IMR-90 (cell line): ENCODE results near the gene ENOX2. TPM values are rescaled to one million over a fixed set of nuclear protein-coding genes. Genes with fewer than 3 reads are reported as not detected.

Experiments used
- ATAC-seq: fragments of 200-7000 bp; cut with Tn5 transposase; 2 replicates; pipeline ENCODE4 v1.9.1; 2020; ENCODE audit warnings: low read depth, mild to moderate bottlenecking, moderate library complexity
- BruUV-seq: library from RNA; stranded (reverse); fragments of 400-500 nt; replicated peaks from 2 replicates; lab custom pipeline; 2021; lab: Mats Ljungman, UMichigan
- CTCF ChIA-PET: fragments of 300-600 bp; formaldehyde crosslinking; extraction: SDS; loops from one replicate; lab custom pipeline; 2021; ENCODE audit warnings: antibody characterized with exemption; lab: Yijun Ruan, JAX
- POLR2A ChIA-PET: fragments of 300-600 bp; sonication (Branson Sonifier 250); formaldehyde crosslinking; loops from one replicate; lab custom pipeline; 2022; ENCODE audit warnings: antibody characterized with exemption; ENCODE audit not compliant: unreplicated experiment; lab: Charles Lee
- DNase-seq: peaks from one replicate; pipeline ENCODE4 v3.0.0; 2013
- H2AFZ ChIP-seq: replicated peaks from 2 replicates; pipeline ENCODE3; 2013; ENCODE audit warnings: low read length, mild to moderate bottlenecking; ENCODE audit not compliant: poor library complexity
- H2AK5ac ChIP-seq: 2 replicates; pipeline ENCODE4 v1.6.1; 2013; ENCODE audit warnings: low read depth, low read length, inconsistent platforms
- H2AK9ac ChIP-seq: replicated peaks from 2 replicates; pipeline ENCODE3; 2013; ENCODE audit warnings: mild to moderate bottlenecking, low read depth, low read length, moderate library complexity; ENCODE audit not compliant: poor library complexity
- H2BK120ac ChIP-seq: 2 replicates; pipeline ENCODE4 v1.6.1; 2013; ENCODE audit warnings: low read depth, low read length, inconsistent platforms
- H2BK15ac ChIP-seq: 3 replicates; pipeline ENCODE4 v1.6.1; 2013; ENCODE audit warnings: low read depth, low read length, inconsistent platforms
- H2BK20ac ChIP-seq: 2 replicates; pipeline ENCODE4 v1.6.1; 2013; ENCODE audit warnings: low read depth, mild to moderate bottlenecking, inconsistent platforms, low read length, moderate library complexity
- H2BK5ac ChIP-seq: 2 replicates; pipeline ENCODE4 v1.6.1; 2013; ENCODE audit warnings: mild to moderate bottlenecking, low read depth, low read length, inconsistent platforms; ENCODE audit not compliant: poor library complexity, severe bottlenecking
- H3K14ac ChIP-seq: replicated peaks from 2 replicates; pipeline ENCODE4 v1.6.1; 2013; ENCODE audit warnings: low read depth, low read length, inconsistent platforms
- H3K18ac ChIP-seq: 2 replicates; pipeline ENCODE4 v1.6.1; 2013; ENCODE audit warnings: low read depth, low read length, control low read depth
- H3K23ac ChIP-seq: 2 replicates; pipeline ENCODE4 v1.6.1; 2013; ENCODE audit warnings: low read depth, low read length, inconsistent platforms
- H3K27ac ChIP-seq: 2 replicates; pipeline ENCODE4 v1.5.1; 2013; ENCODE audit warnings: mild to moderate bottlenecking, control low read depth, low read length; ENCODE audit not compliant: insufficient read depth
- H3K27me3 ChIP-seq: 2 replicates; pipeline ENCODE4 v1.6.1; 2013; ENCODE audit warnings: low read length; ENCODE audit not compliant: control insufficient read depth, insufficient read depth
- H3K36me3 ChIP-seq: 2 replicates; pipeline ENCODE4 v1.6.1; 2013; ENCODE audit warnings: low read length, mixed read lengths; ENCODE audit not compliant: control insufficient read depth, insufficient read depth
- H3K4ac ChIP-seq: 2 replicates; pipeline ENCODE4 v1.6.1; 2013; ENCODE audit warnings: low read depth, low read length, inconsistent platforms
- H3K4me1 ChIP-seq: 2 replicates; pipeline ENCODE4 v1.6.1; 2013; ENCODE audit warnings: low read length, mixed read lengths; ENCODE audit not compliant: control insufficient read depth, insufficient read depth
- H3K4me2 ChIP-seq: 2 replicates; pipeline ENCODE4 v1.6.1; 2013; ENCODE audit warnings: low read depth, mild to moderate bottlenecking, control low read depth, low read length, moderate library complexity
- H3K4me3 ChIP-seq: 2 replicates; pipeline ENCODE4 v1.5.1; 2013; ENCODE audit warnings: low read depth, mild to moderate bottlenecking, control low read depth, low read length, moderate library complexity; ENCODE audit not compliant: insufficient read depth
- H3K56ac ChIP-seq: 2 replicates; pipeline ENCODE4 v1.6.1; 2013; ENCODE audit warnings: low read length, inconsistent platforms; ENCODE audit not compliant: insufficient read depth; ENCODE audit errors: extremely low read depth
- H3K79me1 ChIP-seq, 2 experiments: 2 replicates each; pipeline ENCODE4 v1.6.1; 2013; ENCODE audit warnings: low read length in 2 of 2, inconsistent platforms in 1 of 2, low read depth in 1 of 2
- H3K9ac ChIP-seq: 2 replicates; pipeline ENCODE4 v1.6.1; 2013; ENCODE audit warnings: low read depth, low read length, control low read depth
- H3K9me1 ChIP-seq: 2 replicates; pipeline ENCODE4 v1.6.1; 2013; ENCODE audit warnings: low read length, inconsistent platforms; ENCODE audit not compliant: insufficient read depth
- H3K9me3 ChIP-seq: 2 replicates; pipeline ENCODE4 v1.6.1; 2013; ENCODE audit warnings: low read length; ENCODE audit not compliant: control insufficient read depth, insufficient read depth
- H4K20me1 ChIP-seq: 2 replicates; pipeline ENCODE4 v1.6.1; 2013; ENCODE audit warnings: low read length, inconsistent platforms; ENCODE audit not compliant: insufficient read depth
- H4K5ac ChIP-seq: 2 replicates; pipeline ENCODE4 v1.6.1; 2013; ENCODE audit warnings: mild to moderate bottlenecking, low read depth, low read length, control low read depth
- H4K8ac ChIP-seq, 2 experiments: 2 replicates each; pipeline ENCODE4 v1.6.1; 2013; ENCODE audit warnings: low read depth in 2 of 2, low read length in 2 of 2, control low read depth in 1 of 2, inconsistent platforms in 1 of 2
- H4K91ac ChIP-seq: 2 replicates; pipeline ENCODE4 v1.6.1; 2013; ENCODE audit warnings: low read depth, low read length, inconsistent platforms; ENCODE audit not compliant: insufficient read depth
- CTCF ChIP-seq: conservative IDR thresholded peaks from 2 replicates; pipeline ENCODE4 v1.5.1; 2012; ENCODE audit warnings: mild to moderate bottlenecking, low read depth, low read length, improper control_type of control experiment
- ELK1 ChIP-seq: fragments of 150-350 bp; IDR thresholded peaks from 2 replicates; pipeline ENCODE4 v1.6.1; 2016; ENCODE audit warnings: low read depth, mild to moderate bottlenecking, low read length, moderate library complexity, borderline replicate concordance
- NFE2L2 ChIP-seq: fragments of 150-350 bp; IDR thresholded peaks from 2 replicates; pipeline ENCODE4 v1.6.1; 2016; ENCODE audit warnings: low read depth, mild to moderate bottlenecking, low read length
- USF2 ChIP-seq: fragments of 150-350 bp; IDR thresholded peaks from 2 replicates; pipeline ENCODE4 v1.6.1; 2017; ENCODE audit warnings: mild to moderate bottlenecking, antibody characterized with exemption, low read length, low read depth
- WGBS, 2 experiments: methylation state at CpG; one replicate each; pipeline versions ENCODE4 v1.1.5 to v1.1.7; 2013; ENCODE audit warnings: missing lambda C conversion rate in 2 of 2; ENCODE audit not compliant: insufficient read length in 1 of 2; ENCODE audit errors: extremely low coverage in 2 of 2; 5-methylcytosine and 5-hydroxymethylcytosine counted together
- dilution Hi-C: fragments of 300-500 bp; cut with HindIII; formaldehyde crosslinking; loops from one replicate; pipeline ENCODE4 v1.14.3; 2018; ENCODE audit warnings: low sequenced_read_pairs; ENCODE audit not compliant: unreplicated experiment
- in situ Hi-C: fragments of 300-500 bp; cut with MboI; formaldehyde crosslinking; loops from 3 replicates; pipeline ENCODE4 v1.14.3; 2019; ENCODE audit warnings: low sequenced_read_pairs, inconsistent platforms, mixed read lengths
- intact Hi-C: fragments of 100-400 bp; cut with micrococcal nuclease; formaldehyde crosslinking; loops from 2 replicates; pipeline ENCODE4 v1.10.0; 2022
- polyA plus RNA-seq, 3 experiments: library from polyadenylated mRNA; depleted of rRNA; stranded (reverse); fragments of >200 nt; gene quantifications; 2 replicates each; pipeline ENCODE4 v1.2.3, GENCODE V29; 2012; ENCODE audit warnings: low replicate concordance in 1 of 3
- total RNA-seq: library from RNA; depleted of rRNA; stranded (reverse); fragments of >200 nt; gene quantifications from 2 replicates; pipeline ENCODE4 v1.2.3, GENCODE V29; 2012

Gene ENOX2
- total and polyA plus RNA-seq, 2 of the 4 experiments (the other 2 are of a cell fraction): 6.3 to 11.8 TPM

GRCh38 chrX:130944230-130944629, 41.2 kb upstream of the ENOX2 start:
- H4K5ac ChIP-seq: no peak overlapping the region
- H3K4me1 ChIP-seq: no peaks in the 10 kb centered on the region
- H2BK120ac ChIP-seq: no peak overlapping the region
- no peaks in the 10 kb centered on the region for H3K36me3 ChIP-seq
- DNase-seq (no peak), ATAC-seq (no peak)
- no peak overlapping the region for H3K27ac ChIP-seq
- no peak overlapping the region for H3K4me3 ChIP-seq
- H3K56ac ChIP-seq: no peak overlapping the region
- peaks cover 2% of the 10 kb centered on the region; the same call in 1 of the 2 replicates for H3K9me3 ChIP-seq
- H3K4ac ChIP-seq: no peak overlapping the region
- in situ Hi-C loops (no loop called here), intact Hi-C loops (no loop called here), dilution Hi-C loops (no loop called here)
- no peak overlapping the region for H2AFZ ChIP-seq
- H4K8ac ChIP-seq: no peak overlapping the region
- no TSS peak for BruUV-seq
- no peak overlapping the region for H2BK20ac ChIP-seq
- no peaks in the 10 kb centered on the region for H3K79me1 ChIP-seq
- CTCF ChIA-PET: no interaction called here
- POLR2A ChIA-PET: no interaction called here
- no peak overlapping the region for H3K23ac ChIP-seq
- H3K18ac ChIP-seq: no peak overlapping the region
- no CpG with 5 or more reads among the region's 2 CpGs for WGBS, 2 experiments
- H4K20me1 ChIP-seq: no peaks in the 10 kb centered on the region
- no peak overlapping the region for H2AK9ac ChIP-seq
- H2AK5ac ChIP-seq: no peak overlapping the region
- no peaks in the 10 kb centered on the region for H3K9me1 ChIP-seq
- no peak overlapping the region for H3K14ac ChIP-seq
- no peaks in the 10 kb centered on the region; the same call in none of the 2 replicates for H3K27me3 ChIP-seq
- no peak overlapping the region for H2BK5ac ChIP-seq
- TF ChIP-seq CTCF (no peak), ELK1 (no peak), USF2 (no peak), NFE2L2 (no peak)
- H3K4me2 ChIP-seq: no peak overlapping the region
- H3K9ac ChIP-seq: no peak overlapping the region
- no peak overlapping the region for H2BK15ac ChIP-seq
- no peak overlapping the region for H4K91ac ChIP-seq
